Measurements from ENCODE around the gene NFE2L1.
"Not testable (repeated sequence)": the region's sequence is repeated elsewhere in the genome, so short reads cannot be mapped to it uniquely, and the experiment has no call there.

NFE2L1 gene

DNA sequence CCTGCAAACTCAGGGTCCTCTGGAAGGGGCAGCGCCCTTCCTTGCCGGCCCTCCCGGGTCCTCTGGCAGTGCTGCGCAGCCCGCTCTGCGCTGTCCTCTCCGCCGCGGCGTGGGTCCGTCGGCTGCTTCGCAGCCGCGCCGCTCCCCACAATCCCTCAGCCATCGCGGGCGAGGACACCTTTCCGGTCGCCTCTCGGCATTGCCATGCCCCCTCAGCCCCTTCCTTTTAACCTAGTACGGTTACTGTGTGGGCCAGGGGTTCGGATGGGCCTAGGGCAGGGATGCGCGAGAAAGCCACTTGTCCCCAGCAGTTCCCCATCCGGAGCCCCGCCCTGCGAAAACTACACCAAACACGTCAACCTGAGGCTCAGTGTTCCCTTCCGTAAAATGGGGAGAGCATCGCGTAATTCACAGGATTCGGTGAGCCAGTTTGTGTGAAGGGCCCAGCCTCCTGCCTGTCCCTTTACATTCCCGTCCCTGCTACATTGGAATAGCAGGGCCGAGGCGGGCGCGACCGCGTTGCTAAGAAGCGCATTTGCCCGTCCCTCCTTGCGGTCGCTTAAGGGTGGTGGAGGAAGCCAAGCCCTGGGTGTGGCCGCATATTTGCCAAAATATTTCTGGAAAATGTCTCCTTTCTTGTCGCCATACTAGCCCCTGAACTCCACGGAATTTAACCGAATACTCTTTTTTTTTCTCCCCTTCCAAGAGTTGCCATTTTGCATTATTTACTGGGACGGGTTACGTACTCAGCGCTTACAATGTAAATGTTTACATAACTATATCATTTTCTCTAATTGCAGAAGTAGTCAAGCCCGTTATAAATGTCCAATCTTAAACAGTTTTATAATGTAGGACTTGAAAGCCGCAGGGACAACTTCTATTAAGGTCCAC, 23.8 kb upstream of the NFE2L1 start:
- DNase-seq = peak; percentile 31

DNA sequence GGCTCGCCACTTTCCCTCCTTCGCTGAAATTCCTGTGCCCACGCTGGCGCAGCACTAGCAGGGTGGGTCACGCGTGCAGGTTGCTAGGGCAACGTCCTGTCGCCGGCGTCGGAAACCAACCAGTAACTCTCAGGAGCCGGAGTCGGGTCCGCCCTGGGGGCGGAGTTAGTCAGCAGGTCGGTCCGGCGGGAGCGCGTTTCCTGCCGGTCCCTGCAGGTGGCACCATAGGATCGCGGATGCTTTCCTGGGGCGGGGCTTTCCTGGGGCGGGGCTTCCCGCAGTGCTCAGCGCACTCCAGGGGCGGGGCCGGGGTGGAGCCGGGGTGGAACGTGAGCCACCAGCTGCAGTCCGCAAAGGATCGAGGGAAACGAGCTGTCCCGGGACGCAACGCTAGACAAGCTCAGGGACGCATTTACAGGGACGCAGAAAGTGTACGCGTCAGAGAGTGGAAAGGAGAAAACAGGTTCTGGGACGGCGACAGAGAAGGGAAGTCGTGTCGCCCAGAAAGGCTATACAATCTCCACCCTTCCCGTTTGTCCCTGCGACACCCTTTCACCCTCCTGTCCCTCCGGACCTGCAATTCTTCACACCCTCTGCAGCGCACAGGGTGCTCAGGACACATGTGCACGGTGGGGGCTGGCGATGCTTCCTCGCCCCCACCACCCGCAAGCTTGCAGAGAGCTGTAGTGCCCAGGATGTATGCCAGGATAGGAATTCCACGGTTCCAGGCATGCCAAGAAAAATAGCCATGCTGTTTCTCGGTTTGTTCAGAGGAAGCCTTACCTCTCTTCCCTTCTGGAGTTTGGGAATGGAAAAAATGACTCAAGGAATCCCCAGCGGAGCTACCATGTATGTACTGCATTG, 22.9 kb upstream of the NFE2L1 start:
- peak; percentile 98 for DNase-seq

DNA sequence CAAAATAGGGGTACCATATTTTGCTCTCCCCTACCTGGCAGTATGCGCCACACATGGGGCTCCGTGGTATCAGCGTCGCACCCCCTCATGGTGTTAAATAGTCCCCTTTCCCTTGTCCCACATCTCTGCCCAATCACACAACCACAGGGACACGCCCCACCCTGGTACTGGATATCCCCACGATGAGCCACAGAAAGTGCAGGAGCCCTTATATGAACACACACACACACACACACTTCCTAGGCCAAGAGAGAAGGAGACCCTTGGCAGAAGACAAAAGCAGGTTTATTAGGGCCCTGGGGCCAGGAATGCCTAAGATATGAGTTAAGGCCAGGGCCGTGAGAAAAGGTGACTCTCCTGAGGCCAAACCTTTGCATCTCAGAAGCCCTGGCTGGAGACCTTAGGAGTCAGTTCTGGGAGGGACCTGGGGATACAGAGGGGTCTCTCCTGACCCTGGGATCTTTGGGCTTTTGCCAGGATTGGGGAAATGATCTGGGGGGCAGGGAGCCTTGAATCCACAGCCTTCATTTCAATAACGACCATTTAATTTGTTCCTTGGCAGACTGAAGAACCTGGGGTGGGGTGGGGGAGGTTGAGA, 22.2 kb upstream of the NFE2L1 start:
- DNase-seq = no peak

DNA sequence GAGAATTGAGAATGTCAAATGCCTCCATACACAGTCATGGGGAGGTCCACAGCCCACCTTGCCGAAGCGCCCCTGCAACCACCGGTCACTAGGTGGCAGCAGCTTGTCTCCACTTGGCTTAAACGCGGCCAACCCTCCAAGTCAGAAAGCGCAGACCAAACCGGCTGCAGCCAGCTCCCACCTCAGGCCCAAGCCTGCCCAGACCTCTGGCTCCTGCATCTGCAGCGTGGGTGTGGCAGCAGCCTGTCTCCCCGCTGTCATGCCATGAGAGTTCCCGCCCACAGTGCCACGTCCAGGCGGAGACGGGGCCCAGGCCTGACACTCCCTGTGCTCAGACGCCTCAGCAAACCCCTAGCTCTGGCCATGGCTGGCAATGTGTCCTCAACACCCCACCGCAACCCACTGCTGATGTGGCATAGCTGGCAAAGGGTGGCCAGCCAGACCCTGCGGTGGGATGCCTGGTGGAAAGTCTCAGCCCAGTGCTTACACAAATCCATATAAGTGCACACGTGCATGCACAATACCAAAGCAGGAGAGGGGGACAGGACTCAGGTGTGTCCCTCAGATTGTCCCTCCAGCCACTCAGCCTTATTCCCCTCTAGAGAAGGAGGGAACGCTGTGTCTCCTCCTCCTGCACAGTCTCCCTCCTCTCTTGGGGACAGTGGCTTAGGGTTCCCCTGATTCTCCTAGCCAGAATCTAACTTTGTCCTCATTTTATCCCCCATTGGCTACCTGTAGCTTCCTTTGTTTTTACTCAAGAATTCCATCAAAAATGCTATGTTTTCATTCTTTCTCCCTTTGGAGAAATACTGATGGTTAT, 21.4 kb upstream of the NFE2L1 start:
- DNase-seq = peak; percentile 64

DNA sequence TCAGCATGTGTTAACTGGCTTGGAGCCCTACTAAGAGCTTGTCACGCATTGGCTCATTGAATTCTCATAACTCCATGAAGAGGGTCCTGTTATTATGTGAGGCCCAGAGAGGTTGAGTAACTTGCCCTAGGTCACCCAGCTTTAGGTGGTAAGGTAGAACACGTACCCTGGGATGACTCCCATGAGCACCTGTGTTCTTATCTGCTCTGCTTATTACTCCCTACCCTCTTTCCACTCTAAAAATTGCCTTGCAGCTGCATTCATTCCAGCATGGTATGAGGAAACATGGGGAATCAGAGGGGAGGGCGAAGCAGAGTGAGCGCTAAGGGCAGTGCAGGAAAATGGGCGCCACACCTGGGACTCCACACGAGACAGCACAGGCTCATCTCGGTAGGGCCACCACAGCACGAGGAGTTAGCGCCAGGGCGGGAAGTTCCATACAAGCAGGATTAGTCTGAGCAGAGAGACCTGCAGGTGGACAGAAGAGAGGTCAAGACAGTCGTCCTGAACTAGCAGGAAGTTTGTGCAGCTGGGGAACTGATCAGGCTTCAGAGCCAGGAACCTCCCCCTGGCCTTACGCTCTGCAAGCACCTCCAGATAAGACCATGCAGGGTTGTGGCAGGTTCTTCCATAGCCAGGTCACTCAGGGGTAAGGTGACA, 20.7 kb upstream of the NFE2L1 start:
- no peak for DNase-seq

DNA sequence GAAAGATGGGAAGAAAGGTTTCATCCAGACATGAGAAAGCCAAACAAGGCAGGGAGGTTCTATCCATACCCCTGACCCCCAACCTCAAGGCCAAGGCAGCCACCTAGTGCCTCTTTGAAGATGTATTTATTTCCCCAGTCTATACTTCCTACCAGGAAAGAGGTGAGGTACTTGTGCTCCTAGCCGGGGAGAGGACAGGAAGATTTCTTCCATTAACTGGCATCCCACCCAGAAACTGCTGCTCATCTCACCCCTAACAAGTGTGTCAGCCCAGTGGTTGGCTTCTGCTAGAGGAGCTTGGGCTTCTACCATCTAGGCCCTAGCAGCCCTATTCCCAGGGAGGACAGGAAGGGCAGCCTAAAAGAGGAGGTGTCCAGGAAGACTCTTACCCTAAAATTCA, 19.4 kb upstream of the NFE2L1 start:
- no peak for DNase-seq

DNA sequence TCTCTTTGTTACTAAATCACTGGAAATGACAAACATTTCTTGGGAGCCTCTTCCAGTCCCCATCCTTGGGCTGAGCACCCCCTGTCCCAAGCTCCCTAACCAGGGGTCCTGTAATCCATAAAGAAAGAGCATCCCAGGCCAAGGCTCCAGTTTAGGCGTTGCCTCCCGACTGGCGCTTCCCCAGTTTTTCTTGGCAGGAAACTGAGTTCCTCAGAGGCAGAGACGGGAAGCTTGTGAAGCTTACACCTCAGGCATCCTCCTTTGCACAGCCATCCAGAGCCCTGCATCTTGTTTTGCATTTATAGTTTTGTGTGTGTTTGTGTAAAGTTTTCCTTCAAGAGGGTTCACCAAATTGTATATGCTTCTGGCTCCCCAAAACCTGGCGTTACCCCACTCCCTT, 17.6 kb upstream of the NFE2L1 start:
- no peak for DNase-seq

DNA sequence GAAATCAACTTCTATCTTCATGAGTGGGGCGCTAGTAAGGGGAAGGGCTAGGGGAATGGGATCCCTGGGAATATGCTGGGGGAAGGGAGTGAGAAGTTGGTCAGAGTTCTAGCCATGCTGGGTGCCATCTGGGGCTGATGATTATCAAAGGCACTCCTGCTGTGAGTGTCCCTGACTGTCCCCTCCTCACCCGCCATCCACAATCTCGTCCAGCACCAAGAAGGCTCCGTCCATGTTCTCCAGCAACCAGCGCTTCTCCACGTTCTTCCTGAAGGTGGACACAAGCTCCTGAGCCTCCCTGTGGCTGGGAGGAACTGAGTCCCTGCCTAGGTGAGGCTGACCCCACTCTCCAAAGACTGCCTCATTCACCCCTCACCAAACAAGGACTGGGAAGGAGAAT, 16.2 kb upstream of the NFE2L1 start:
- no peak for DNase-seq

DNA sequence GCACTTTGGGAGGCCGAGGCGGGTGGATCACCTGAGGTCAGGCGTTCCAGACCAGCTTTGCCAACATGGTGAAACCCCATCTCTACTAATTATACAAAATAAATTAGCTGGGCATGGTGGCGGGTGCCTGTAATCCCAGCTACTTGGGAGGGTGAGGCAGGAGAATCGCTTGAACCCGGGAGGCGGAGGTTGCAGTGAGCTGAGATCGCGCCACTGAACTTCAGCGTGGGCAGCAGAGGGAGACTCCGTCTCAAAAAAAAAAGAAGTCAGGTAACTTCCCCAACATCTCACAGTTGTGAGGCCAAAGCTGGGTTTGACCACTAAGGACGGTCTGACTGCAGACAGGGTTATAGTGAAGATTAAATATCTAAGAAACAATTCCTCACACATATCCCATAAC, 13.4 kb upstream of the NFE2L1 start:
- DNase-seq = not testable (repeated sequence)

DNA sequence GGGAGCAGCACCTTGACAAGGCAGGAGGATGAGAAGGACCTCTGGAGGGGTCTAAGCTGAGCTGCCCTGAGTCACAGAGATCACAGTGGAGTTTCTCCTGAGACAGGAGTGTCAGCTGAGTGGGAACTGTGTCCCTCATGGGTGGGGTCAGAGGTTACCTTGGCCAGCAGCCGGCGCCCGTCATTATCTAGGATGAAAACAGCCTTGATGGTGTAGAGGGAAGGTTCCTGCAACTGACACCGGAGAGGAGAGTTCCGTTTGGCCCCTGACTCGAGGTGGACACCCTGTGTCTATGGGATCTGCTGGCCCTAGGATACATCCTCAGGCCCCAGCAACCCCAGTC, 11.5 kb upstream of the NFE2L1 start:
- no peak for DNase-seq

DNA sequence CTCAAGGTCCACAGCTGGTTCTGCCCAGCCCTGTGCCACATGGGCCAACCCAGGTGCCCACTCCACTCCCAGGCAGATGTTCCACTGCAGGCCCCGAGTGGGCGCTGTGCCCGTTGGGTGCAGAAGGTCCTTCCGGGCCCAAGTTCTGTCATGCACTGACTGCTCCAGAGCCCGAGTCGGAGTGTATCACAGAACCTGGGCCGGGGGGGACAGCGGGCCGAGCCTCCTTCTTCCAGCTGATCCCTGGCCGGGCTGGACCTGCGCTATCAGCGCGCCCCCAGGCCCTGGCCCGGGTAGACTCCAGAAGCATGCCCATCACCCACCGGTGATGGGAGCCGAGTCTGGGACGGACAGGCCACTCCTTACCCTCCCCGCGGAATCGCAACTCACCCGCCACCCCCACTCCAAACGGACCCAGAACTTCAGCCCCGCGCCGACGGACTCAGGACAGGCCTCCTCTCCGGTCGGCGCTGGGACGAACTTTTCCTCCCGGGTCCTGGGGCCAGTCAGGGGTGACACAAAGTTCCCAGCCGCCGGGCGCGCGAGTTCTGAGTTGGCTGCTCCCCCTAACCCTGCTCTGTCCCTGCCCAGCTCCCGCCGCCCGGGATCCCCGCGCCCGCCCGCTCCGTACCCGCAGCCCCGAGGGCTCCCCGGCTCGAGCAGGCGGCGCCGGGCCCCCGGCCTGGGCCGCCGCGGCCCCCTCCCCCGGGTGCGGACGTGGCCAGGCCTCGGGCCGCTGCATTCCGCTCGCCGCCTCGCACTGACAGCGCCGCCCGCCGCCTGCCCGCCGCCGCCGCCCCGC, 10.9 kb upstream of the NFE2L1 start, which contains the start of gene COPZ2:
COPZ2 (minus strand) TSS at position 762 of the 802 bp plus-strand sequence; CDS start at position 742, 20 bp downstream.
- peak; percentile 55 for DNase-seq

DNA sequence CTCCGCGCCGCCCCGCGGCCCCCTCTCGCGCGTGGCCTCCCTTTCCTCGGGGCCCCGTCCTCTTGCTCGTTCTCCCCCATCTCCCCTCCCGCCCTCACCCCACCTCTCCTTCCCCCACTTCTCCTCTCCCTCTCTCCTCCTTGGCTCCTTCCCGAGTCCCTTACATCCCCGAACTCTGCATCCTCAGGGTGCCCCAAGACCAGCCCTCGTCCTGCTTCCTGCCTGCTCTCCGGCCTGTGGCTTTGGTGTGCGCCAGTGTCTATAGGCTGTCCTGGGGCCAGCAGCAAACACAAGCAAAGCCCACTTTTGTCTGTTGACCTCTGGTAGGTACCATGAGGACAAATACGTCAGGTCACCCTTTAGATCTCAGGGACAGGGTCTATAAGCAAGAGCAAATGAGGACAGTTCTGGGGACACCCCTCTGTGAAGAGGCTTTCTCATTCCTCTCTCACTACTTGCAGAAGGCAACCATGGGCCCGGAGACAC, 10.3 kb upstream of the NFE2L1 start:
- DNase-seq = no peak

DNA sequence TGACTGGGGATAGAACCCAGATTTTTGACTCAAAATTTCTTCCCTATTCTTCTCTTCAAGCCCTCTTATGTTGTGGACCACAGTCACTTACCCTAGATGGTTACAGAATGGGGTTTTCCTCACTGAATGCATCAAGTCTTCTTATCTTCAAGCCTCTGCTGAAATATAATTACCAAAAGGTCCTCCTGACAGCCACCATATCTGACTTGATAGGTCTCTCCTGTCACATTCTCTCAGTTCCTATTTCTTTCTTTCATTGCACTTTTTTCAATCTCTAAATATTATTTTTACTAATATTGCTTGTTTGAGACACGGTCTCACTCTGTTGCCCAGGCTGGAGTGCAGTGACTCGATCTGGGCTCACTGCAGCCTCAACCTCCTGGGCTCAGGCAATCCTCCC, 9.5 kb upstream of the NFE2L1 start:
- no peak for DNase-seq

DNA sequence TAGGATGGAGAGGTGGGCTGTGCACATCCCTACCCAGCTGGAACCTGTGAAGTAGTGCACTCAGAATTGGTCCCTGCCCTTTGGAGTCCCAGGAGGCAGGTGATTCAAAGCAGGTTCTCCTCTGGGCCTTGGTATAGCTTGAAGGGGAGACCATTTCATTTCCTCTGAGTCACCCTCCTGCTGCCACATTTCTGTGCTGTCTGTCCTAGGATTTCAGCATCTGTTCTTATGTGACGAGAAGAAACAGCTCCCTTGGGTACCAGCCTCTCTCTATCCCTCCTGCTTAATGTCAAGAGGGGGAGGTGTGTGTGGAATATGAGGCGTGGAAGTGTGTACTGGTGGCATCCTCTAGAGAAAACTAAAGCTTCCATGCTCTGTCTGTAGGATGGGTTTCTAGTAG, 5.0 kb upstream of the NFE2L1 start:
- DNase-seq = no peak

DNA sequence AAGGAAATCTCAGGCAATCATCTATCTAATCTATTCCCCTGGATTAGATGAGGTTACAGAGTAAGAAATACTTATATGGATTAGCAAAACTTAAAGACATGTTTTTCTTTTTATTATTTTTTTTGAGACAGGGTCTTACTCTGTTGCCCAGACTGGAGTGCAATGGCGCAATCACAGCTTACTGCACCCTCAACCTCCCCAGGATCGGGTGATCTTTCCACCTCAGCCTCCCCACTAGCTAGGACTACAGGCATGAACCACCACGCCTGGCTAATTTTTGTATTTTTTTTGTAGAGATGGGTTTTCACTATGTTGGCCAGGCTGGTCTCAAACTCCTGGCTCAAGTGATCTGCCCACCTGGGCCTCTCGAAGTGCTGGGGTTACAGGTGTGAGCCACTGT, 3.3 kb upstream of the NFE2L1 start:
- no peak for DNase-seq

DNA sequence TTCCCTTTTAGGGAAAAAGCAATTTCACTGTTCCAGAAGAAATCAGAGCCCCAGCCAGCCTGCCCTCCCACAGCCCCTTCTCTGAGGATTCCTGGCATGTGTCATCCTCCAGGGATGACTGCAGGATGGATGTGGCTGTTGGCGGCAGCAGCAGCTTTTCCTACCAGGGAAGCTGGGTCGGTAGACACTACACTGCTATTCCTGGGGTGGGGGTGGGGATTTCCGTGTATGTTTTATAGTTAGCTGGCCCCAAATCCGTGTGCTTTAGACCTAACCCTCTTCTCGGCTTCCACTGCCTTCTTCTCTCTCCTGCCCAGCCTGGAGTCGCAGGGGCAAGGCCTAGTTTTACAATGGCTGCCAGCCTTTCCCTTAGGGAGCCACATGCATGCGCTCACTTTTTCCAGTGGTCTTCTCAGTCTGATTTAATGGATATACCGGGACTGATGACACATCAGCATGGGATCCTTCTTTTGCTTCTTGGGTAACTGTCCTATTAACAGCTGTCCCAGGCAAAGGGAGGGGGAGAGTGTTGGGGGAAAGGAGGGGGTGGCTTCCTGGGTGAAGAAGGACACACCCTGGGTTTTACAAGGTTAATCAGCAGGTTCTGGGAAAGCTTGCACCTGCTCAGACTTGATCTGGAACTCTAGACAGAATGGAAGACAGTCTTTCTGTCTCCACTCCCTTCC, 2.7 kb upstream of the NFE2L1 start:
- no peak for DNase-seq

DNA sequence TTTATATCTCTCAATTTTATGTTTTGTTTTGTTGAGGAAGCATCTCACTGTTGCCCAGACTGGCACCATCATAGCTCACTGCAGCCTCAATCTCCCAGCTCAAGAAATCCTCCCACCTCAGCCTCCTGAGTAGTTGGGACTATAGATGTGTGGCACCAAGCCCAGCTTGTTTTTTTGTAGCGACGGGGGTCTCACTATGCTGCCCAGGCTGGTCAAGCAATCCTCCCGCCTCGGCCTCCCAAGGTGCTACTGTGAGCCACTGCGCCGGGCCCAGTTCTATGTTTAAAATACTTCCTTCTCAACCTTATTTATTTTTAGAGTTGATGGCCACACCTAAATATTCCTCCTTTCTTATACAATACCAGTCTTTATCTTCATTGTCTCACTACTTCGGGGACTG, 1.9 kb upstream of the NFE2L1 start:
- DNase-seq = no peak

DNA sequence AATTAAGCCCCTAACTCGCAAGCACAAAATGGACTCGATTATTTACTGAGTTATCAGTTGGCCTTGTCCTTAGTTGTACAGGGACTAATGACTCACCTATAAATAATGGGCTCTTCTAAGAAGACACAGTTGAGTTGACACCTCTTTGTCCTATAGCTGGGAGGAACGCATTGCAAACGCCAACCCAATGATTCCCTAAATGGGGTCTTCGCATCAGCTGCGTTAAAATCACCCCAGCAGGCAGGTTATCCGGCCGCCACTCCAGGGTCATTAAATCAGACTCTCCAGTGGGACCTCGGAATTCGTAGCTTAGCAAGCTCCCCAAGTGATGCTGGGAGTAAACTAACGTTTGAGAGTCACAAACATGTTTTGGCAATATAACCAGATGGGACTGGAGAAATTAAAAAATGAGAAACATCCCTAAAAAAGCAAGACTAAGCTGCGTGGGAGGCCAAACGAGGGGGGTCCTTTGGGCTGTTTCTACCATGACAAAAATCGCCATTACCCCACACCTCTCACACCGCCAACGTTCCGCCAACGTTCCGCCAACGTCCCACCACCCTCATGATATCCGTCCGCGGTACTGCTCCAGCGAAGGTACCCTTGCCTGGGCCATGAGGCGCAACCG, 932 bp upstream of the NFE2L1 start:
- DNase-seq = no peak

DNA sequence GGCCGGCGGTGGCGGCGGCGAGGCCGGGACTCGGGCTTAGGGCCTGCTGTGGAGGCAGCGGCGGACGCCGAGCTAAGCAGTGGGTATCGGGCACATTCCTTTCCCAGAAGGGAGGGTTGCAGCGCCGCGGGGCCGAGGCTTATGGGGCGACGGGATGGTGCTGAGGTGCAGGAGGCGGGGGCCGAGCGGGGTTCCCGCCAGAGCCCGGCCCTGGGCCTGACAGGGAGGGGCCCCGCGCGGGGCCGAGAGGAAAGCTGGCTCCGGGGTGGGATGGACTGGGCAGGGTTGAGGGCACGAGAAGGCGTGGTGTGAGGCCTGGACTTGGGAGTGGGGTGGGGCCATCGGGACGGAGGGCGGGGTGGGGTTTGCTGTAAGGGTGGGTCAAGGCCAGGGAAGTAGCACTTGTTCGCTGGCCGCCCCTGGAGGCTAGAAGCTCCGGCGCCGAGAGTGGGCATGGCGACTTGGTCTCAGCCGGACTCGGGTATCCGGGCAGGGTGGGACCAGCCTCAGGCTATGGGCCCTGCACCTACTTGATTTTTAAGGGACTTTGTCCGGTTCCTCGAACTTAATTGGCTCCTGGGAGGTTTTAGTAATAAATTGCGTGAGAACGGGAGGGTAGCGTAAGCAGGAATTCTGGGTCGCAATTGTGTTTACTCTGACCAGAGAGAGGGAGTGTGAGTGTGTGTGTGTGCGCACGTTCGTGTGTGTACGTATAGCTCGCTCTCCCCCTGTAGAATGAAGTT, 396 bp downstream of the NFE2L1 start:
- DNase-seq = no peak
